ENCODE results near the gene DDIT3. TPM values are rescaled to one million over a fixed set of nuclear protein-coding genes. Genes with fewer than 3 reads are reported as not detected.
"Not testable (repeated sequence)": the region's sequence is repeated elsewhere in the genome, so short reads cannot be mapped to it uniquely, and the experiment has no call there.

Gene DDIT3
- total RNA-seq, 1 experiment from 2014 or later = 79.2 TPM

GRCh38 chr12:57514720-57515407 is 5.5 kb downstream of the DDIT3 start:
- peaks cover 22% of the 10 kb centered on the region for H3K4me1 Mint-ChIP-seq (ENCODE audit: low read depth, unreplicated experiment)
- Histone ChIP-seq H3K27me3 (replicated peaks; ENCODE audit: control insufficient read depth, insufficient read depth, low read length) (no peaks in the 10 kb centered on the region), H3K4me1 (peaks cover 9% of the 10 kb centered on the region; the same call in 1 of the 2 replicates), H3K9me3 (no peaks in the 10 kb centered on the region), H3K36me3 (ENCODE audit: control insufficient read depth, insufficient read depth, low read length) (peaks cover 4% of the 10 kb centered on the region), H3K4me3 (ENCODE audit: low read depth, low read length) (no peak overlapping the region)
- H3K4me3 Mint-ChIP-seq (ENCODE audit: unreplicated experiment) = no peak overlapping the region
- H3K27ac Mint-ChIP-seq (ENCODE audit: unreplicated experiment) = no peak overlapping the region
- BruUV-seq (replicated peaks) = no TSS peak
- H3K36me3 Mint-ChIP-seq (ENCODE audit: insufficient read depth, unreplicated experiment) = peaks cover 100% of the 10 kb centered on the region
- no peak for TF ChIP-seq CTCF (IDR thresholded peaks at IDR 0.05; ENCODE audit: insufficient read depth in 1 of 2, low read depth in 1 of 2, low read length in 1 of 2, severe bottlenecking in 1 of 2, unreplicated experiment in 1 of 2)
- no peaks in the 10 kb centered on the region for H3K27me3 Mint-ChIP-seq (ENCODE audit: insufficient read depth, unreplicated experiment)
- intact Hi-C loops (cut with micrococcal nuclease; ENCODE audit: unreplicated experiment) = no loop called here
- POLR2A ChIA-PET = no interaction called here
- no peaks in the 10 kb centered on the region for H3K9me3 Mint-ChIP-seq (ENCODE audit: unreplicated experiment)
- CTCF ChIA-PET = no interaction called here
- DNase-seq = no peak

- DNase-seq; H3K4me3 ChIP-seq (ENCODE audit: low read depth, low read length); H3K27ac Mint-ChIP-seq (ENCODE audit: unreplicated experiment); intact Hi-C loops (cut with micrococcal nuclease; ENCODE audit: unreplicated experiment); BruUV-seq (replicated peaks); H3K27me3 Mint-ChIP-seq (ENCODE audit: insufficient read depth, unreplicated experiment); H3K9me3 ChIP-seq; H3K36me3 ChIP-seq (ENCODE audit: control insufficient read depth, insufficient read depth, low read length); H3K27me3 ChIP-seq (replicated peaks; ENCODE audit: control insufficient read depth, insufficient read depth, low read length); H3K4me3 Mint-ChIP-seq (ENCODE audit: unreplicated experiment); CTCF ChIA-PET; H3K9me3 Mint-ChIP-seq (ENCODE audit: unreplicated experiment); H3K4me1 ChIP-seq: not testable (repeated sequence)
- POLR2A ChIA-PET = interaction anchor here (0.6 kb wide), 1 partner anchor 14 kb away, joined by 3 read pairs; no protein-coding TSS in a partner anchor
- peaks cover 20% of the 10 kb centered on the region for H3K4me1 Mint-ChIP-seq (ENCODE audit: low read depth, unreplicated experiment)
- H3K36me3 Mint-ChIP-seq (ENCODE audit: insufficient read depth, unreplicated experiment) = peaks cover 100% of the 10 kb centered on the region
Observed at GRCh38 chr12:57514246-57514645, 6.1 kb downstream of the DDIT3 start.

- H3K27me3 ChIP-seq (replicated peaks; ENCODE audit: control insufficient read depth, insufficient read depth, low read length); H3K4me3 ChIP-seq (ENCODE audit: low read depth, low read length); CTCF ChIA-PET; H3K4me3 Mint-ChIP-seq (ENCODE audit: unreplicated experiment); H3K4me1 ChIP-seq; intact Hi-C loops (cut with micrococcal nuclease; ENCODE audit: unreplicated experiment); BruUV-seq (replicated peaks); H3K9me3 Mint-ChIP-seq (ENCODE audit: unreplicated experiment); DNase-seq; H3K9me3 ChIP-seq; H3K36me3 ChIP-seq (ENCODE audit: control insufficient read depth, insufficient read depth, low read length); H3K27me3 Mint-ChIP-seq (ENCODE audit: insufficient read depth, unreplicated experiment); H3K27ac Mint-ChIP-seq (ENCODE audit: unreplicated experiment): not testable (repeated sequence)
- Mint-ChIP-seq H3K4me1 (ENCODE audit: low read depth, unreplicated experiment) (peaks cover 14% of the 10 kb centered on the region), H3K36me3 (ENCODE audit: insufficient read depth, unreplicated experiment) (peaks cover 100% of the 10 kb centered on the region)
- POLR2A ChIA-PET = interaction anchor here (0.6 kb wide), 1 partner anchor 13 kb away, joined by 3 read pairs; no protein-coding TSS in a partner anchor
Observed at GRCh38 chr12:57513677-57514076, 6.6 kb downstream of the DDIT3 start.

- H3K4me1 ChIP-seq = peaks cover 1% of the 10 kb centered on the region; the same call in 1 of the 2 replicates
- H3K4me3 ChIP-seq (ENCODE audit: low read depth, low read length) = no peak overlapping the region
- H3K9me3 ChIP-seq = no peaks in the 10 kb centered on the region
- no peak for DNase-seq
- Mint-ChIP-seq H3K4me3 (ENCODE audit: unreplicated experiment) (no peak overlapping the region), H3K9me3 (ENCODE audit: unreplicated experiment) (no peaks in the 10 kb centered on the region), H3K27me3 (ENCODE audit: insufficient read depth, unreplicated experiment) (no peaks in the 10 kb centered on the region), H3K4me1 (ENCODE audit: low read depth, unreplicated experiment) (peaks cover 10% of the 10 kb centered on the region), H3K27ac (ENCODE audit: unreplicated experiment) (no peak overlapping the region), H3K36me3 (ENCODE audit: insufficient read depth, unreplicated experiment) (peaks cover 100% of the 10 kb centered on the region)
- no TSS peak for BruUV-seq (replicated peaks)
- ChIA-PET POLR2A (no interaction called here), CTCF (no interaction called here)
- H3K36me3 ChIP-seq (ENCODE audit: control insufficient read depth, insufficient read depth, low read length) = peaks cover 4% of the 10 kb centered on the region
- no peak for TF ChIP-seq CTCF (IDR thresholded peaks at IDR 0.05; ENCODE audit: insufficient read depth in 1 of 2, low read depth in 1 of 2, low read length in 1 of 2, severe bottlenecking in 1 of 2, unreplicated experiment in 1 of 2)
- H3K27me3 ChIP-seq (replicated peaks; ENCODE audit: control insufficient read depth, insufficient read depth, low read length) = no peaks in the 10 kb centered on the region
- intact Hi-C loops (cut with micrococcal nuclease; ENCODE audit: unreplicated experiment) = no loop called here
Observed at GRCh38 chr12:57513266-57513665, 7.0 kb downstream of the DDIT3 start.

Data from Caco-2 (cell line).